Ammon's horn (tissue), 1 donor: ENCODE results near the gene DBF4.
"Not testable (repeated sequence)": the region's sequence is repeated elsewhere in the genome, so short reads cannot be mapped to it uniquely, and the experiment has no call there.

Experiments used
- DNase-seq: peaks from one replicate; pipeline ENCODE4 v3.0.0-alpha.2; 2016; ENCODE audit warnings: low spot score

DBF4 gene, protein sequence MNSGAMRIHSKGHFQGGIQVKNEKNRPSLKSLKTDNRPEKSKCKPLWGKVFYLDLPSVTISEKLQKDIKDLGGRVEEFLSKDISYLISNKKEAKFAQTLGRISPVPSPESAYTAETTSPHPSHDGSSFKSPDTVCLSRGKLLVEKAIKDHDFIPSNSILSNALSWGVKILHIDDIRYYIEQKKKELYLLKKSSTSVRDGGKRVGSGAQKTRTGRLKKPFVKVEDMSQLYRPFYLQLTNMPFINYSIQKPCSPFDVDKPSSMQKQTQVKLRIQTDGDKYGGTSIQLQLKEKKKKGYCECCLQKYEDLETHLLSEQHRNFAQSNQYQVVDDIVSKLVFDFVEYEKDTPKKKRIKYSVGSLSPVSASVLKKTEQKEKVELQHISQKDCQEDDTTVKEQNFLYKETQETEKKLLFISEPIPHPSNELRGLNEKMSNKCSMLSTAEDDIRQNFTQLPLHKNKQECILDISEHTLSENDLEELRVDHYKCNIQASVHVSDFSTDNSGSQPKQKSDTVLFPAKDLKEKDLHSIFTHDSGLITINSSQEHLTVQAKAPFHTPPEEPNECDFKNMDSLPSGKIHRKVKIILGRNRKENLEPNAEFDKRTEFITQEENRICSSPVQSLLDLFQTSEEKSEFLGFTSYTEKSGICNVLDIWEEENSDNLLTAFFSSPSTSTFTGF

DNA sequence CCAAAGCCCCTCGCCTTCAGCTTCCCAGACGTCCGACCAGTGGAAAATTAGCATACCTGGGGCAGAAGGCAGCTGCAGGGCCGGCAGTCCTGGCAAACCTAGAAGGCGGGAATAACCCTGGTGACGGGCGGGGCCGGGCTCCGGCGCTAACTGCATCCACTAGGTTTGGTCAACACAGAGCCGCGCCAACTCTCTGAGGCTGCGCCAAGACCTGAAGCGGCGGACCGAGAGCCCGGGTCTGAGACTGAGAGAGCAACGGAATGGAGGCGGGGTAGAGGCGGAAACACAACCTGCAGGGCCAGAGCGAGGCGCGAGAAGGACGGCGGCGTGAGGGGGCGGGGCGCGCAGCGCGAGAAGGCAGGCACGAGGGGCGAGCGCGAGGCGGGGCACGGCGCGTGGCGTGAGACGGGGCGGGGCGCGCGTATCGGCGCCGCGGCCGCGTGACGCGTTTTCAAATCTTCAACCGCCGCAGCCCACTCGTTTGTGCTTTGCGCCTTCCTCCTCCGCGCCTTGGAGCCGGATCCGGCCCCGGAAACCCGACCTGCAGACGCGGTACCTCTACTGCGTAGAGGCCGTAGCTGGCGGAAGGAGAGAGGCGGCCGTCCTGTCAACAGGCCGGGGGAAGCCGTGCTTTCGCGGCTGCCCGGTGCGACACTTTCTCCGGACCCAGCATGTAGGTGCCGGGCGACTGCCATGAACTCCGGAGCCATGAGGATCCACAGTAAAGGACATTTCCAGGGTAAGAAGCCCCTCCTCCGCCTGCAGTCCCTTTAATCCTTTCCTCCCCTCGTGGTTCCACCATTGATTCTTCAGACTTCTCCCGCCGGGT, at the start of gene DBF4, which contains the start of gene SLC25A40:
Gene DBF4 (plus strand): TSS at position 454 of the 829 bp plus-strand sequence. CDS start 240 bp downstream, at position 694.
Gene SLC25A40 (minus strand): TSS at position 321 of the 829 bp plus-strand sequence. CDS start 17,633 bp downstream, outside the sequence.
- peak; percentile 95 for DNase-seq

DNA sequence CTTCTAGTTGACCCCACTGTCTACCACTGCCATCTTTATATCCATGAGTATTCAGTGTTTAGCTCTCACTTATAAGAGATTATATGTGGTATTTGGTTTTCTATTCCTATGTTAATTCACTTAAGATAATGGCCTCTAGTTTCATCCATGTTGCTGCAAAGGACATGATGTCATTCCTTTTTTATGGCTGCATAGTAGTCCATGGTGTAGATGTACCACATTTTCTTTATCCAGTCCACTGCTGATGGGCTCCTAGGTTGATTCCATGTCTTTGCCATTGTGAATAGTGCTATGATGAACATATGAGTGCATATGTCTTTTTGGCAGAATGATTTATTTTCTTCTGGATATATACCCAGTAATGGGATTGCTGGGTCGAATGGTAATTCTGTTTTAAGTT, 47.9 kb upstream of the DBF4 start:
- DNase-seq = not testable (repeated sequence)

DNA sequence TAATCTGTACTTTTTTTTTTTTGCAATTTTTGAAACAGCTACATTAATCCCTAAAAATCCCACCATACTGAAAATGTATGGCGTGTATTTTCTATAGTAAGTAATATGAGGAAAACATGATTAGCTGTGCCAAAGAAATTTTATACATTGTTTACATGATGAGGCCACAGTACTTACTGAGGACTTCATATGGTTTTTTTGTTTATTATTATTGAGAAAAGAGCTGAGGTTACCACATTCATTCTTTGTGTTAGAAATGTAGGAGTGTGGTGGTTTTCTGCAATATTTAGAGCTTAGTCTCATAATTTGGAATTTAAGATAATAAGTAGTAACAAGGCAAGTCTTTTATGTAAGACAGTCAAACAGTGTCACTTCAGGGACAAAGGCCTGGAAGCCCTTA, 45.2 kb upstream of the DBF4 start:
- DNase-seq = no peak

DNA sequence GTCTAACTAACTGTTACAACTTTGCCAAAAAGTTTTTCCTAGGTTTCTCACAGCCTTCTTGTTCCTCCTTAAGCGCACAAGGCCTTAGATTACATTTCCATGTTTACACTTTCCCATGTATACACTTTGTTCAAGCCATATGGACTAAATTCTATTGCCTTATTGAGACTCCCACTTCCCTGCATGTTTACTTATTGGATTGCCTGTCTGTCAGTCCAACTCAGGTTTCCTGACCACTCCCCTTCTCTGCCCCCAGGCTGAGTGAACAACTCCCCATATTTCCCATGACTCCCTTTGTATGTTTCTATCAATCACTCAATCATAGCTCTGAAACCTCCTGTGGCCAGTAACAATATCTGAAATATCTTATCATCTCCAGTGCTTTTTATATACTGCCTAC, 43.2 kb upstream of the DBF4 start:
- DNase-seq = no peak

DNA sequence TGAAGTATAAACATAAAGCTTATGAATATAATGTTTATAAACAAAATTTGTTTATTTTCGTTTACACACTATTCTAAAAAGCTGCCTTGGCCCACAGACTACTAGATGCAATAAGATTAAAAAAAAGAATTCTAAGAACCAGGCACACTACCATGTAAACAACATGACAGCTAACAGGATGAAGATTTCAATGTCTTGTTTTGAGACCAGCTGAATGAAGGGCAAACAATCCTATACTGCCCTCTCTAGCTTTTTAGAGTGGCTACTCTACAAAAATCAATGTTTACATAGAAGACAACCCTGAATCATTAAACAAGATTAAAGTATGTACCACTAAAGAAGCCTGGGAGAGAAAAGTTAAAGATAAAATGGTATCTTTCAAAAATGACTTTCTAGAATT, 38.7 kb upstream of the DBF4 start:
- DNase-seq = no peak

DNA sequence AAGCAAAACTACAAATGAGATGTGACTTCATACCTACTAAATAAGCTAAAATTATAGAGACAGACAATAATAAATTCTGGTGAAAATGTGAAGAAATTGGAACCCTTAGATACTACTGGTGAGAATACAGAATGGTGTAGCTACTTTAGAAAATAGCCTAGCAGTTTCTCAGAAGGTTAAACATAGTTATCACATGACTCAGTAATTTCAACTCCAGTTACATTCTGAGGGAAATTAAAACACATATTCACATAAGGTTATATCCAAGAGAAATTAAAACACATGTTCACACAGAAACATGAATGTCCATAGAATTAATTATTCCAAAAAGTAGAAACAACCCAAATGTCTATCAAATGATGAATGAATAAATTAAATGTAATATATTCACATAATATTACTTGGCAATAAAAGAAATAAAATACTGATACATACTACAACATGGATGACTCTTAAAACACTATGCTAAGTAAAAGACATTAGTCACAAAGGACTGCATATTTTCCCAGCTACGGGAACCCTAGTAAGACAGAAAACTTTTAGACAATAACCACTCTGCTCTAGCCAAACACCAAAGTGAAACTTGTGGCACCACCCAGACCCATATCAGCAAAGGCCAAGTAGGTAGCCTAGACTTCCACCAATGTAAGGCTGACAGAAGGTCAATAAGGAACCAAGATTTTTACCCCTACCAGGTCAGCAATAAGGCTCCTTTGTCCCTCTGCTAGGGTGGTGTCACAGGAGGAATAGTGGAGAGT, 25.3 kb upstream of the DBF4 start:
- DNase-seq = no peak

DNA sequence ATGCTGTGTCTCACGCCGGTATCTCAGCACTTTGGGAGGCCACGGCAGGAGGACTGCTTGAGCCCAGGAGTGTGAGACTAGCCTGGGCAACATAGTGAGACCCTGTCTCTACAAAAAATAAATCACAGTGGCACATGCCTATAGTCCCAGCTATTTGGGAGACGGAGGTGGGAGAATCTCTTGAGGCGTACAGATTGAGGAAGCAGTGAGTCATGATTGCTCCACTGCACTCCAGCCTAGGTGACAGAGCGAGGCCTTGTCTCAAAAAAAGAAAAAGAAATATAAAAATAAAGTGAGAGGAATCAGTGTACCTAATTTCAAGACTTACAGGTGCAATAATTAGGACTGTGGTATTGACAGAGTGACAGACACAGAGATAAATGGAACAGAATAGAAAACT, 24.0 kb upstream of the DBF4 start:
- DNase-seq = no peak

DNA sequence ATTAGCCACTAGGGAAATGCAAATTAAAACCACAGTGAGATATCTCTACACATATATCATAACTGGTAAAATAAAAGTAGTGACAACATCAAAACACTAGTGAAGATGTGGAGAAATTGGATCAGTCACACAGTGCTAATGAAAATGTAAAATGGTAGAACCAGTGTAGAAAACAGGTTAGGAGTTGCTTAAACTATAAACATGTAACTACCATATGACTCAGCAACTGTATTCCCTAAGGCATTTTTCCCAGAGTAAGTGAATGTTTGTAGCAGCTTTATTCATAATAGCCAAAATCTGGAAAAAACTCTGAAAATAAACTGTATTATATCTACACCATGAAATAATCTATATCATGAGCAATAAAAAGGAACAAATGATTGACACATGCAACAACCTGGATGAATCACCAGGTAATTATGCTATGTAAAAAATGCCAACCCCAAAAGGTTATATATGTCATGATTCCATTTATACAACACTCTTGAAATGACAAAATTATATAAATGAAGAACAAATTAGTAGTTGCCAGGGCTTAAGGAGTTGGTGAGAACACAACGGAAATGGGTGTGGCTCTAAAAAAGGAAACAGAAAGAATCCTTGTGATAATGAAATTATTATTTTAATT, 22.9 kb upstream of the DBF4 start:
- DNase-seq = no peak

DNA sequence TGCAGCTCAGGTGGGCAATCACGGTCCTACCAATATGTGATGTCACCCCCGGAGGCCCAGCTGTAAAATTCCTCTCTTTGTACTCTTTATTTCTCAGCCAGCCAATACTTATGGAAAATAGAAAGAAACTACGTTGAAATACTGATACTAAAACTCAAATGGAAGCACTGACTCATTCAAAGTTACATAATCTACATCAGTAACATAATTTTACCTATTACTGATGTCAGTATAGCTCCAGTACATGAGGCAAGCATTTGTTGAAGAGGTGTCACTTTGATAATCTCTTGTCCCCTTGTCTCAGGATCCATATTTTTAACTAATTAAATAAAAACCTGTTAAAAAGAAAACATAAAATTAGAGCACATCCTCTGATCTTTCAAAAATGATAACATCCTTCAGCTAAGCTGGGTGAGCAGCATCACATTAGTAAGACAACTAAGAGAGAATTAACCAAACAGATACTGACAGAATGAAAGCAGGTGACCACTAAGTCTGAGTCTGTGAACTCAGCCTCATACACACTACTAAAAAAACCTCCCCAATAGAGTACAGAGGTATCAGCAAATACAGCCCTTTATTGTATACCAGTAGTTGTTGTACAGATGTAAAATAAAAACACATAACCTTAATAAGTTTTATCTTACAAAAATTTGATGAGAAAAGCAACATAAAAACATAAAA, 17.7 kb upstream of the DBF4 start:
- DNase-seq = no peak

DNA sequence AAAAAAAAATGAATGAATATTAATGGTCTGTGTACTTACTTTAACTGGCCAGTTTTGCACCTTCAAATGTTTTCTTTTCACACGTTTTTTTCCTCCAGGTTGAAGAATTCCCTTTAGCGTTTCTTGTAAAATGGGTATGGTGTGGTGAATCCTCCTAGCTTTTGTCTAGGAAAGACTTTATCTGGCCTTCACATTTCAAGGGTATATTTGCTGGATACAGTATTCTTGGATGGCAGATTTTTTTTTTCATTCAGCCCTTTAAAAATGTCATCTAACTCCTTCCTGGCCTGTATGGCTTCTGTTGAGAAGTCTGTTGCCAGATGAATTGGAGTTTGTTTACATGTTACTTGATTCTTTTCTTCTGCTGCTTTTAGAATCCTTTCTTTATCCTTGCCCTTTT, 10.2 kb upstream of the DBF4 start:
- no peak for DNase-seq

DNA sequence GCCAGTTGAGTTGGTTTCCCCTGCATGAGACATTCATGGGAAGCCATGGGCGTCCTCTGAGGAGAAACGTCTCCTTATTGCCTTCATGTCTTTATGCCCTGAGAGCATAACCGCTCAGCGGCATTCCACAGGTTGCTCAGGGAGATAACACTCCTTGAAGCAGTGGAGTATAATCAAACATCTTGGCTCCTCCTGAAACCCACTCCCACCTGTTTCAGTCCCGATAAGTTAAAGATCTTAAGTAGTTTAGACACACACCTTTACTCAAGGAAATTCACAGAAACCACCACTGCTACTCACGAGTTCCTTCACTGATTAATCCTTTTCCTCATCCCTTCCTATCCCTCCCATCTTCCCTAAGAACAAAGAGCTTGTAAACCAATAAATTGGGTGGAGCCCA, 9.8 kb upstream of the DBF4 start:
- not testable (repeated sequence) for DNase-seq

DNA sequence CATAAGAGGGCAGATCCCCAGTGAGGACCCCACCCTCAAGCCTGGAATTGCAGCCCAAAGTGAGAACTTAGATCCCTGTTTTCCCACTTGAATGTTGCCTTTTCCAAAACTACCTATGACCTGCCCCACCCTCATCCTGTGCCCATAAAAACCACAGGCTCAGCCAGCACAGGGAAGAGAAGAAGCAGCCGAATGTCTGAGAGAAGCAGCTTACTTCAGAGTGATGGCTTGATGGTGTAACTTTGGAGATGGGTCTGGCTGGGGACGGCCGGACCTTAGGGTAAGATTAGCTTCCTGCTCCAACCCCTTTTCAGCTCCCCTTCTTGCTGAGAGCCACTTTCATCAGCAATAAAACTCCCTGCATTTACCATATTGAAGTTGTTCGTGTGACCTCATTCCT, 5.8 kb upstream of the DBF4 start:
- DNase-seq = no peak

DNA sequence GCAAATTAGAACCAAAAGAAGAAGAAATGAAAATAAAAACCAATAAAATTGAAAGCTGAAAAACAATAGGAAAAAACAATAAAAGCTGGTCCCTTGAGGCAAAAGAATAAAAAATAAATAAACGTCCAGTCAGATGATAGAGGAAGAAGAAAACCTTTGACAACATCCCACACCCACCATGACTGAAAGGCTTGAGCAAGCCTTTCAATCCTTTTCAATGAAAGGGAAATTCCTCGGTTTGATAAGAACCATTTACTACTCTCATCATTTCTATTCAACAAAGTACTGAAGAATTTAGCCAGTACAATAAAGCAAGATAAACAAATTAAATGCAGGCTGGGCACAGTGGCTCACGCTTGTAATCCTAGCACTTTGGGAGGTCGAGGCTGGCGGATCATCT, 3.9 kb upstream of the DBF4 start:
- DNase-seq = no peak

DNA sequence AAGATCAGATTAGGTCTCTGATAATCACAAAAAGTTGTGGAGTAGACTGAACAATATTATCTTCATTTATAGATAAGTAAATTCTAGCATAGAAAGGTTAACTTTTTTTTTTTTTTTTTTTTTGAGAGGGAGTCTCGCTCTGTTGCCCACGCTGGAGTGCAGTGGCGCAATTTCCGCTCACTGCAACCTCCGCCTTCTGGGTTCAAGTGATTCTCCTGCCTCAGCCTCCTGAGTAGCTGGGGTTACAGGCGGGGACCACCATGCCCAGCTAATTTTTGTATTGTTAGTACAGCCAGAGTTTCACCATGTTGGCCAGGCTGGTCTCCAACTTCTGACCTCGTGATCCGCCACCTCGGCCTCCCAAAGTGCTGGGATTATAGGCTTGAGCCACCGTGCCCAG, 3.0 kb upstream of the DBF4 start:
- not testable (repeated sequence) for DNase-seq

DNA sequence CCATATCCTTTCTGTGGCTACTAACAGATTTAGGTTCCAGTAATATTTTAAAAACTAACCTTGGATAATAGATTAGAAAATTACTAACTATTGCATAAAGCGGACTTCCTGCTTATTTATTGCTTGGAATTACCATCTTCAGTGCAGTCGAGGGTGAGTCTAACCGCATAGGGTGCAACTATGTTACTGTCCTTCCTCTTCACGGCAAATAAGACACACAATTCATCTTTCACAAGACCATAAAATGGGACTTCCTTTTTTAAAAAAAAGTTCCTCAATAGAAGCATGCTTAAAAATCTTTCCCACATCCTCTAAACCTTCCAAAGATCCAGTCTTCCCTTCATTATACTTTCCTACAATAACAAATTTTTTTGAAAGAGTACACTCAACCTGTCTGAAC, 2.2 kb upstream of the DBF4 start:
- no peak for DNase-seq

DNA sequence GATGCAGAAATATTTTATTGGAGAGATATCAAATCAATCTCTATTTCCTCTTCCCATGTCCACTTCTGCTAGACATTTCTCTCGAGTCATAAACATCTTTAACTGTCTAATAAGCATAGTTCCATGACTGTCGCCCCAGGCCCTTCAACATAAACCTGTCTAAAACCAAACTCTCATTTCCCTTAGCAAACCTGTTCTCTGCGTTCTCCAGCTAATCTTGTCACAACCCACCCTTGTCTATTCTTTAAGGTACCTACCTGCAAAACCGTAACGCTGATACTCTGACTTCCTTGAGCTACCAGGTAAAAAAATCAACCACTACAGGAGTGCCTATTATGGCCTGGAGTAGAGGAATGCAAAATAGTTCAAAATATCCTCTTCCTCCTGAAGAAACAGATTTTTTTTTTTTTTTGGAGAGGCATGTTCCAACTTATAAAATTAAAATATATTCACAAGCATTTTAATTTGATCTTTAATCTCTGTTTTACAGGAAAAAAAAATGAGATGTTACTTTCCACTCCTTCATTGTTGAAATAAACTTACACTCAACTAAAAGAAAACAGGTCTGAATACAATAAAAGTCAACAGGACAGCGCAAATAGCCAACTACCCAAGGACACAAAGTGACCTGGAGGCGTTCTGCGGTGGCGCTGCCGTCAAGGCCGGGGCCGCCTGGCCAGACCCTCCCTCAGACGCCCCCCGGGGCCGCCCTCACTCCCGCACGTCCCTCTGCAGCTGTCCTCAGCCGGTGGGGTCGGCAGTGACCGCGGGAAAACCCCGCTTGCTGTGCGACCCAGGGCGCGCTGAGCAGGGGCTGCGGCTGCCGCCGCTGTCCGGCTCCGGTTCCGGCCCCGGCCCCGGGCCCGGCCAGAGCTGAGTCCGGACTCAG, 898 bp upstream of the DBF4 start:
- peak; percentile 40 for DNase-seq

DNA sequence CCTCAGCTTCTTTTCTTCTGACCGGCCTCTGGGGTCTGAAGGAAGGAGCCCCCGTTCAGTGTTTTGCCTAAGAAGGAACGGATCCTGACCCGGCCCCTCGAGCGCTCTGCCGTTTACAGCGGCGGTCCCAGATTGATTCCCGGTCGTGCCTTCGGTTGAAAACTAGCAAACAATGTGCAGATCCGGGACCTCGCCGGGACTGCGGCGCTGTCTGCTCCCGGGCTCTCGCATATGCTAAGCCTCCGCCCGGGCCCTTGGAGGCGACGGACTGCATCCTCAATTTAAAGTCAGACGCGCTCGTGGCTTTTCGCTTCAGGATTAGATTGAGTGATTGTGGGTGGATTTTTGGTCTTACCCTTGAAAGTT, 559 bp downstream of the DBF4 start:
- DNase-seq = peak; percentile 50

DNA sequence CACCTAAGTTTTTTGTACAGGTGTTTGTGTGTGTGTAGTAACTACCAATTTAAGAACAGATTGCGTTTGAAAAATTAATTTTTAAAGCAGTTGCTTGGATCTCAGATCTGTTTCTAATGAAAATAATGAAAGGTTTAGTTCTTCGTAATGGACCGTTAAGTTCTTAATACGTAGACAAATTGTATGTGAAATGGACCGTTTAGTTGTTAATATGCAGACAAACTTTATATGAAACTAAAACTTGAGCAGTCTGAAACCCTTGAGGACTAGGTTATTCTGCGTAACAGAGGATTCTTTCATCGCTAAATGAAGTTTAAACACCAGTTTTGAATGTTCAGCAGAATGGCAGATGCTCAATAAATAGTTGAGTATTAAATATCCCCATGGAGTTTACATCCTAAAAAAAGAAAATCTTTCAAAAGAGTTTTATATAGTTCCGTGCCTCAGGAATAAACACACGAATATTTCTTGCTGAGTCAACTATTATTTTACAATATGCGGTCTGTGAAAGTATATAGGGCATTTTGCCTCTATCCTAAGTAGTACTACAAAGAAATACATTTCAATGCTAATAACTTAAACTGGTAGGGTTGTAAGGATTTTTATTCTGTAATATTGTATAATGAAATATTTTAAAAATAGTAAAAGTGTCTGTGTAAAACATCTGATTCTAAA, 1.2 kb downstream of the DBF4 start:
- DNase-seq = no peak

DNA sequence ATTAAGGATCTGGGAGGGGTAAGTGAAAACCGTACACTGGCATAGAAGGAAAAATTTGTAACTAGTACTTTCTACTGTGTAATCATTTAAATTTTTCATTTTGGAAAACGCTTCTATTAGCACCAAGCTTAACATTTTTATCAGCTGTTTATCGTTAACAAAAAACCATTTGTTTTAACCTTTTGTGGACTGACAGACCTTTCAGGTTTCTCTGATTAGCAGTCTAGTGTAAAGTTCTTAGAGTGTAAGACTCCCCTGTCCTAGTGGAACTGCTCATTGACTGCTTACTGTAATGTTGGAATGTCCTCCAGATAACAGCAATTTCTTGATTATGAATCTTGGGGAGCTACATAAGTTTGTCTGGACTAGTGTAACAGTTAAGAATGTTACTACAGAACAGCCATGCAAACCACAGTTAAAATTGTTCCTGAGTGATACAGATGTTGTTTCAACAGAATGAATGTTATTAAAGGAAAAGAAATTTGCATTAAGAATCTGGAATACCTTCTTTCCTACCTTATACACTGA, 2.0 kb downstream of the DBF4 start:
- DNase-seq = no peak
